Hepatocyte (in vitro differentiated cells): ENCODE results near the gene HAVCR1.
"Not testable (repeated sequence)": the region's sequence is repeated elsewhere in the genome, so short reads cannot be mapped to it uniquely, and the experiment has no call there.

Experiments
- EZH2 ChIP-seq: fragments of 200-600 bp; sonication (generic); IDR thresholded peaks from 2 replicates; pipeline ENCODE4 v1.6.1; 2016; ENCODE audit warnings: antibody characterized with exemption, mild to moderate bottlenecking, borderline replicate concordance
- EZH2phosphoT487 ChIP-seq: fragments of 200-600 bp; sonication (generic); IDR thresholded peaks from one replicate; pipeline ENCODE4 v1.6.1; 2018; ENCODE audit warnings: antibody characterized with exemption, mild to moderate bottlenecking, low read depth, moderate library complexity; ENCODE audit not compliant: unreplicated experiment, severe bottlenecking
- TF ChIP-seq, protein P1 (sequence below): fragments of 200-600 bp; sonication (generic); IDR thresholded peaks from 2 replicates; pipeline ENCODE4 v1.5.1; 2016; ENCODE audit warnings: antibody characterized with exemption, mild to moderate bottlenecking; ENCODE audit not compliant: poor library complexity

DNA sequence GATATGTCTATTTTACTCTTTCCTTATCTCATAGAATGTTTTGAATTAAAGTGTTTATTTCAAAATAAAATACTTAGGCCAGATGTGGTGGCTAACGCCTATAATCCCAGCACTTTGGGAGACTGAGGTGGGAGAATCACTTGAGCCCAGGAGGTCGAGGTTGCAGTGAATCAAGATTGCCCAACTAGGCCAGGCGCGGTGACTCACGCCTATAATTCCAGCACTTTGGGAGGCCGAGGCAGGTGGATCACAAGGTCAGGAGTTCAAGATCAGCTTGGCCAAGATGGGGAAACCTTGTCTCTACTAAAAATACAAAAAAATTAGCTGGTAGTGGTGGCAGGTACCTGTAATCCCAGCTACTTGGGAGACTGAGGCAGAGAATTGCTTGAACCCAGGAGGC is 2.1 kb downstream of the HAVCR1 start:
- TF ChIP-seq, protein P1, sequence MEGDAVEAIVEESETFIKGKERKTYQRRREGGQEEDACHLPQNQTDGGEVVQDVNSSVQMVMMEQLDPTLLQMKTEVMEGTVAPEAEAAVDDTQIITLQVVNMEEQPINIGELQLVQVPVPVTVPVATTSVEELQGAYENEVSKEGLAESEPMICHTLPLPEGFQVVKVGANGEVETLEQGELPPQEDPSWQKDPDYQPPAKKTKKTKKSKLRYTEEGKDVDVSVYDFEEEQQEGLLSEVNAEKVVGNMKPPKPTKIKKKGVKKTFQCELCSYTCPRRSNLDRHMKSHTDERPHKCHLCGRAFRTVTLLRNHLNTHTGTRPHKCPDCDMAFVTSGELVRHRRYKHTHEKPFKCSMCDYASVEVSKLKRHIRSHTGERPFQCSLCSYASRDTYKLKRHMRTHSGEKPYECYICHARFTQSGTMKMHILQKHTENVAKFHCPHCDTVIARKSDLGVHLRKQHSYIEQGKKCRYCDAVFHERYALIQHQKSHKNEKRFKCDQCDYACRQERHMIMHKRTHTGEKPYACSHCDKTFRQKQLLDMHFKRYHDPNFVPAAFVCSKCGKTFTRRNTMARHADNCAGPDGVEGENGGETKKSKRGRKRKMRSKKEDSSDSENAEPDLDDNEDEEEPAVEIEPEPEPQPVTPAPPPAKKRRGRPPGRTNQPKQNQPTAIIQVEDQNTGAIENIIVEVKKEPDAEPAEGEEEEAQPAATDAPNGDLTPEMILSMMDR: not testable (repeated sequence)
- TF ChIP-seq EZH2, EZH2phosphoT487: not testable (repeated sequence)
